Measurements from ENCODE around the gene BCAN.

BCAN gene

GRCh38 chr1:156706657-156707416 is 64.9 kb downstream of the BCAN start:
- Histone ChIP-seq H3K4me3 (replicated peaks; ENCODE audit: low read depth, low read length) (peak overlapping the region; percentile 49), H3K36me3 (ENCODE audit: control insufficient read depth, insufficient read depth, low read length) (no peaks in the 10 kb centered on the region), H3K27me3 (replicated peaks; ENCODE audit: control insufficient read depth, insufficient read depth, low read length) (no peaks in the 10 kb centered on the region; the same call in 1 of the 2 replicates)
- DNase-seq (ENCODE audit: extremely low read depth, insufficient read length) = no peak
- TF ChIP-seq CTCF (IDR thresholded peaks at IDR 0.05; ENCODE audit: insufficient read depth, low read length, poor library complexity, severe bottlenecking) = no peak

- TF ChIP-seq CTCF (IDR thresholded peaks at IDR 0.05; ENCODE audit: insufficient read depth, low read length, poor library complexity, severe bottlenecking) = no peak
- no peaks in the 10 kb centered on the region; the same call in 1 of the 2 replicates for H3K36me3 ChIP-seq (ENCODE audit: control insufficient read depth, insufficient read depth, low read length)
- no peak overlapping the region for H3K4me3 ChIP-seq (replicated peaks; ENCODE audit: low read depth, low read length)
- DNase-seq (ENCODE audit: extremely low read depth, insufficient read length) = no peak
- H3K27me3 ChIP-seq (replicated peaks; ENCODE audit: control insufficient read depth, insufficient read depth, low read length) = no peaks in the 10 kb centered on the region; the same call in 1 of the 2 replicates
Measured at GRCh38 chr1:156707417-156708217, 65.7 kb downstream of the BCAN start.

GRCh38 chr1:156708218-156708661 is 66.3 kb downstream of the BCAN start:
- Histone ChIP-seq H3K27me3 (replicated peaks; ENCODE audit: control insufficient read depth, insufficient read depth, low read length) (no peaks in the 10 kb centered on the region; the same call in 1 of the 2 replicates), H3K36me3 (ENCODE audit: control insufficient read depth, insufficient read depth, low read length) (no peaks in the 10 kb centered on the region; the same call in 1 of the 2 replicates), H3K4me3 (replicated peaks; ENCODE audit: low read depth, low read length) (no peak overlapping the region)
- no peak for DNase-seq (ENCODE audit: extremely low read depth, insufficient read length)
- no peak for TF ChIP-seq CTCF (IDR thresholded peaks at IDR 0.05; ENCODE audit: insufficient read depth, low read length, poor library complexity, severe bottlenecking)

- H3K27me3 ChIP-seq (replicated peaks; ENCODE audit: control insufficient read depth, insufficient read depth, low read length) = no peaks in the 10 kb centered on the region; the same call in 1 of the 2 replicates
- no peak overlapping the region for H3K4me3 ChIP-seq (replicated peaks; ENCODE audit: low read depth, low read length)
- no peak for DNase-seq (ENCODE audit: extremely low read depth, insufficient read length)
- no peak for TF ChIP-seq CTCF (IDR thresholded peaks at IDR 0.05; ENCODE audit: insufficient read depth, low read length, poor library complexity, severe bottlenecking)
- H3K36me3 ChIP-seq (ENCODE audit: control insufficient read depth, insufficient read depth, low read length) = no peaks in the 10 kb centered on the region; the same call in 1 of the 2 replicates
Measured at GRCh38 chr1:156709031-156709430, 67.1 kb downstream of the BCAN start.

Measured in GM06990 (cell line).